ENCODE results near the gene PDXK.

DNA sequence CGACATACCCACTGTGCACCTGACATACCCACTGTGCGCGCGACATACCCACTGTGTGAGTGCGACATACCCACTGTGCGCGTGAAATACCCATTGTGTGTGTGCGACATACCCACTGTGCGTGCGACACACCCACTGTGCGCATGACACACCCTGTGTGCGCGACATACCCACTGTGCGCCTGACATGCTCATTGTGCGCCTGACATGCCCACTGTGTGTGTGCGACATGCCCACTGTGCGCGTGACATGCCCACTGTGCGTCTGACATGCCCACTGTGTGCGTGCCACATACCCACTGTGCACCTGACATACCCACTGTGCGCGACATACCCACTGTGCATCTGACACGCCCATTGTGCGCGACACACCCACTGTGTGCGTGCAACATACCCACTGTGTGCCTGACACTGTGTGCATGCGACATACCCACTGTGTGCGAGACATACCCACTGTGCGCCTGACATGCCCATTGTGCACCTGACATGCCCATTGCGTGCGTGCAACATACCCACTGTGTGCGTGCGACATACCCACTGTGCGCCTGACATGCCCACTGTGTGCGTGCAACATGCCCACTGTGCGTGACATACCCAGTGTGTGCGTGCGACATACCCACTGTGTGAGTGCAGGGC, 68.0 kb downstream of the PDXK start:
- TF ChIP-seq, protein P1, sequence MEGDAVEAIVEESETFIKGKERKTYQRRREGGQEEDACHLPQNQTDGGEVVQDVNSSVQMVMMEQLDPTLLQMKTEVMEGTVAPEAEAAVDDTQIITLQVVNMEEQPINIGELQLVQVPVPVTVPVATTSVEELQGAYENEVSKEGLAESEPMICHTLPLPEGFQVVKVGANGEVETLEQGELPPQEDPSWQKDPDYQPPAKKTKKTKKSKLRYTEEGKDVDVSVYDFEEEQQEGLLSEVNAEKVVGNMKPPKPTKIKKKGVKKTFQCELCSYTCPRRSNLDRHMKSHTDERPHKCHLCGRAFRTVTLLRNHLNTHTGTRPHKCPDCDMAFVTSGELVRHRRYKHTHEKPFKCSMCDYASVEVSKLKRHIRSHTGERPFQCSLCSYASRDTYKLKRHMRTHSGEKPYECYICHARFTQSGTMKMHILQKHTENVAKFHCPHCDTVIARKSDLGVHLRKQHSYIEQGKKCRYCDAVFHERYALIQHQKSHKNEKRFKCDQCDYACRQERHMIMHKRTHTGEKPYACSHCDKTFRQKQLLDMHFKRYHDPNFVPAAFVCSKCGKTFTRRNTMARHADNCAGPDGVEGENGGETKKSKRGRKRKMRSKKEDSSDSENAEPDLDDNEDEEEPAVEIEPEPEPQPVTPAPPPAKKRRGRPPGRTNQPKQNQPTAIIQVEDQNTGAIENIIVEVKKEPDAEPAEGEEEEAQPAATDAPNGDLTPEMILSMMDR (IDR thresholded peaks at IDR 0.05), result no peak
- TF ChIP-seq POLR2A (IDR thresholded peaks at IDR 0.05), result no peak
